Ascending aorta (tissue), 2 donors: ENCODE results near the gene TLR3. TPM values are rescaled to one million over a fixed set of nuclear protein-coding genes. Genes with fewer than 3 reads are reported as not detected.

ENCODE experiments used
- DNase-seq, 2 donors: peaks; one replicate each; pipeline ENCODE4 v3.0.0-alpha.2; 2019; ENCODE audit warnings: low spot score in 2 of 2
- H3K27ac ChIP-seq, 2 donors: fragments of 200-600 bp; sonication (generic); one replicate each; pipeline ENCODE4 v1.5.1; 2016 to 2017; ENCODE audit warnings: mild to moderate bottlenecking in 1 of 2
- H3K27me3 ChIP-seq: fragments of 200-600 bp; sonication (generic); one replicate; pipeline ENCODE4 v1.5.1; 2017
- H3K36me3 ChIP-seq, 2 donors: fragments of 200-600 bp; sonication (generic); one replicate each; pipeline ENCODE4 v1.5.1; 2016
- H3K4me1 ChIP-seq, 2 donors: fragments of 200-600 bp; sonication (generic); one replicate each; pipeline ENCODE4 v1.5.1; 2016 to 2017; ENCODE audit warnings: mild to moderate bottlenecking in 1 of 2
- H3K4me3 ChIP-seq, 2 donors: fragments of 200-600 bp; sonication (generic); one replicate each; pipeline ENCODE4 v1.5.1; 2016 to 2017; ENCODE audit warnings: mild to moderate bottlenecking in 1 of 2
- H3K9me3 ChIP-seq, 2 donors: fragments of 200-600 bp; sonication (generic); one replicate each; pipeline ENCODE4 v1.5.1; 2016
- intact Hi-C: fragments of 100-400 bp; cut with DNase I; formaldehyde crosslinking; loops from one replicate; pipeline ENCODE4 v1.15.1; 2023
- total RNA-seq: library from RNA; depleted of rRNA; stranded (reverse); fragments of >200 nt; gene quantifications from one replicate; pipeline ENCODE4 v1.1.0, GENCODE V29; 2016
- TF ChIP-seq, protein P1 (sequence below), 3 experiments: fragments of 200-600 bp in 2 of 3; fragments of 450-650 bp in 1 of 3; sonication (generic) in 2 of 3; IDR thresholded peaks; one replicate each; pipeline ENCODE4 v1.5.1; 2016 to 2019; ENCODE audit warnings: antibody characterized with exemption in 3 of 3, mild to moderate bottlenecking in 1 of 3, moderate library complexity in 1 of 3

The TLR3 gene
- total RNA-seq, 1 donor from 2014 or later = 19.9 TPM

- Histone ChIP-seq H3K4me1 (no peaks in the 10 kb centered on the region), H3K36me3 (no peaks in the 10 kb centered on the region), H3K27ac (no peak overlapping the region), H3K4me3 (no peak overlapping the region), H3K27me3 (no peaks in the 10 kb centered on the region), H3K9me3 (no peaks in the 10 kb centered on the region)
- TF ChIP-seq, protein P1, sequence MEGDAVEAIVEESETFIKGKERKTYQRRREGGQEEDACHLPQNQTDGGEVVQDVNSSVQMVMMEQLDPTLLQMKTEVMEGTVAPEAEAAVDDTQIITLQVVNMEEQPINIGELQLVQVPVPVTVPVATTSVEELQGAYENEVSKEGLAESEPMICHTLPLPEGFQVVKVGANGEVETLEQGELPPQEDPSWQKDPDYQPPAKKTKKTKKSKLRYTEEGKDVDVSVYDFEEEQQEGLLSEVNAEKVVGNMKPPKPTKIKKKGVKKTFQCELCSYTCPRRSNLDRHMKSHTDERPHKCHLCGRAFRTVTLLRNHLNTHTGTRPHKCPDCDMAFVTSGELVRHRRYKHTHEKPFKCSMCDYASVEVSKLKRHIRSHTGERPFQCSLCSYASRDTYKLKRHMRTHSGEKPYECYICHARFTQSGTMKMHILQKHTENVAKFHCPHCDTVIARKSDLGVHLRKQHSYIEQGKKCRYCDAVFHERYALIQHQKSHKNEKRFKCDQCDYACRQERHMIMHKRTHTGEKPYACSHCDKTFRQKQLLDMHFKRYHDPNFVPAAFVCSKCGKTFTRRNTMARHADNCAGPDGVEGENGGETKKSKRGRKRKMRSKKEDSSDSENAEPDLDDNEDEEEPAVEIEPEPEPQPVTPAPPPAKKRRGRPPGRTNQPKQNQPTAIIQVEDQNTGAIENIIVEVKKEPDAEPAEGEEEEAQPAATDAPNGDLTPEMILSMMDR (IDR thresholded peaks at IDR 0.05) = no peak
- DNase-seq = no peak
- intact Hi-C loops = loop anchor here (10.0 kb wide), 1 partner anchor 497 kb away; no protein-coding TSS in a partner anchor
Measured at GRCh38 chr4:186131935-186132334, 63.0 kb downstream of the TLR3 start.

GRCh38 chr4:186132577-186133242 lies 63.8 kb downstream of the TLR3 start:
- intact Hi-C loops = loop anchor here (10.0 kb wide), 1 partner anchor 498 kb away; no protein-coding TSS in a partner anchor
- H3K27me3 ChIP-seq = no peaks in the 10 kb centered on the region
- H3K27ac ChIP-seq = no peak overlapping the region
- DNase-seq = no peak
- TF ChIP-seq, protein P1 (IDR thresholded peaks at IDR 0.05) = no peak
- no peaks in the 10 kb centered on the region for H3K36me3 ChIP-seq
- no peak overlapping the region for H3K4me3 ChIP-seq
- H3K9me3 ChIP-seq = no peaks in the 10 kb centered on the region
- H3K4me1 ChIP-seq = no peaks in the 10 kb centered on the region

DNA sequence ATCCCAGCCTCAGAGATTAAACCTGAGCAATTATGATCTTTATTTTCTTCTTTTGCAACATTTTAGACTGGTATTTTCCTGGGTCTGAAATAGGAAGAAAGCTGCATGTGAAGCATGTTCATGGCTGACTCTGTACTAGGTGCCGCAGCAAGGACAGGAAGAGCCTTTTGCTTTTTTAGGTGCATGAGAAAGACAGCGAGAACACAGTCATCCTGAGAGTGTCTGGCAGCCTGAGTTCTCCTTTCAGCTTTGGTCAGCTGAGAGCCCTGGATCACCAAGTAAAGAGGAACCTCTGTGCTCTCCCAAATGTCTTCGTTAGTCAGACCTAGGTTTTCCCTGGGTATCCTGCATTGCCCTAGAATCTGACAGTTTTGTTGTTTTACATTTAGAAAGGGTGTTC lies 65.3 kb downstream of the TLR3 start:
- H3K4me1 ChIP-seq = no peaks in the 10 kb centered on the region
- no peak for DNase-seq
- H3K27me3 ChIP-seq = no peaks in the 10 kb centered on the region
- no peak overlapping the region for H3K4me3 ChIP-seq
- H3K9me3 ChIP-seq = no peaks in the 10 kb centered on the region
- TF ChIP-seq, protein P1 (IDR thresholded peaks at IDR 0.05) = no peak
- intact Hi-C loops = loop anchor here (10.0 kb wide), 1 partner anchor 499 kb away; no protein-coding TSS in a partner anchor
- H3K27ac ChIP-seq = no peak overlapping the region
- H3K36me3 ChIP-seq = no peaks in the 10 kb centered on the region

DNA sequence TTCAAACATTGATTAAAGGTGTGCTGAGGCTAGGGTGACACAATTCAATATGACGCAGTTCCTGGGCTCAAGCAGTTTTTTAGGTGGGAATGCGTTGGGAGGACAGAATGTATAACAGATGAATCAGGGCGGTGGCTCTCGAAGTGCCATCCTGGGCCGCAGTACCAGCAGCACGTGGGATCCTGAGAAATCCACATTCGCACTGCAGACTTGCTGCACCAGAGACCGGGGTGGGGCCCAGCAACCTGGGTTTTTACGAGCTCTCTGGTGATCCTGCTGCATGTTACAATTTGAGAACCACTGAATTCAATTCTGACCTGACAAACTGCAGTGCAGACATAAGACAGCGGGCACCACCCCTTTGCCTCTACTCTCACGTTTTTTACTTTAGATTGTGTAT lies 65.9 kb downstream of the TLR3 start:
- no peak for DNase-seq
- Histone ChIP-seq H3K27ac (no peak overlapping the region), H3K4me1 (no peaks in the 10 kb centered on the region), H3K36me3 (no peaks in the 10 kb centered on the region), H3K27me3 (no peaks in the 10 kb centered on the region), H3K9me3 (no peaks in the 10 kb centered on the region), H3K4me3 (no peak overlapping the region)
- intact Hi-C loops = loop anchor here (10.0 kb wide), 1 partner anchor 500 kb away; no protein-coding TSS in a partner anchor
- TF ChIP-seq, protein P1 (IDR thresholded peaks at IDR 0.05) = no peak

DNA sequence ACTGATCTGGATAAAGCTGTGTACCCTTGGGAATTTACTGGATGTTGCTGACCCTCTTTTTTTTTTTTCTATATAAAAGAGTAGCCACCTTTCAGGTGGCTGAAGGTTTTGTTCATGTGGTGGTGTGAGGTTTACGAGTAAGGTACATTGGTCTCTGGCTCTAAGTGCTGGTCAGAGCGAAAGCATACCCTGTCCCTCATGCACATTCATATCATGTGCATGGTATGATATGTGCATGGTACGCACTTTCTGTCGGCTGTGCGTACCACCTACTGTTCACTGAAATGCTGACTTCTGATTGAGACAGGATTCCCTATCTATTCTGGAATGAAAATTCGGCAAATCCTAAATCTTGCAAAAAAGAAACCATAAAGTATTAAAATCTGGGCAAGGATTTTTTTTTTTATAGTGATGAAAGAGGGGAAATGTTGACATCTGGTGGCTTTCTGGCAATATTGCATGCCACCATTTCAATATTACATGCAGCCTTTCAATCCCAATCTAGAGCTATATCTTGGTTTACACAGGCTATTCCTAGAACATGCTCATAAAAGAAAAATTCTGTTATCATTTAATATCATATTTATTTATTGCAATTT lies 68.3 kb downstream of the TLR3 start:
- H3K4me3 ChIP-seq = peak overlapping the region; percentile 7 to 48
- H3K27me3 ChIP-seq = no peaks in the 10 kb centered on the region
- H3K4me1 ChIP-seq = no peaks in the 10 kb centered on the region
- intact Hi-C loops = loop anchor here (10.0 kb wide), 1 partner anchor 502 kb away; no protein-coding TSS in a partner anchor
- no peak overlapping the region for H3K27ac ChIP-seq
- H3K9me3 ChIP-seq = no peaks in the 10 kb centered on the region
- TF ChIP-seq, protein P1 (IDR thresholded peaks at IDR 0.05) = peak; percentile 33 to 74 (median 60)
- DNase-seq = no peak
- no peaks in the 10 kb centered on the region for H3K36me3 ChIP-seq

Other genes with a start within 250 kb of the TLR3 start
- 13.9 TPM for gene FAM149A, start 35.5 kb downstream of the TLR3 start, total RNA-seq
- gene CYP4V2, start 122.4 kb downstream of the TLR3 start, total RNA-seq = 14.3 TPM
- not detected for gene KLKB1, start 158.4 kb downstream of the TLR3 start, total RNA-seq
- not detected for gene F11, start 197.0 kb downstream of the TLR3 start, total RNA-seq